ENCODE data around the gene IARS2.
A peak's percentile ranks its signal among the peaks of the same experiment; 100 is the strongest.
"Not testable (repeated sequence)": the region's sequence is repeated elsewhere in the genome, so short reads cannot be mapped to it uniquely, and the experiment has no call there.

IARS2 gene

GRCh38 chr1:220113136-220113695 is 19.3 kb downstream of the IARS2 start:
- DNase-seq: peak; percentile 55

GRCh38 chr1:220119043-220119512 is 25.1 kb downstream of the IARS2 start:
- no peak for DNase-seq

GRCh38 chr1:220121791-220122530 is 28.0 kb downstream of the IARS2 start:
- no peak for DNase-seq

- no peak for DNase-seq
Observed at GRCh38 chr1:220123066-220123465, 29.1 kb downstream of the IARS2 start.

- DNase-seq: peak; percentile 15
Observed at GRCh38 chr1:220123889-220124288, 30.0 kb downstream of the IARS2 start.

GRCh38 chr1:220124542-220124941 is 30.6 kb downstream of the IARS2 start:
- DNase-seq: no peak

GRCh38 chr1:220127076-220127475 is 33.1 kb downstream of the IARS2 start:
- DNase-seq: no peak

GRCh38 chr1:220129479-220130210 is 35.7 kb downstream of the IARS2 start:
- no peak for DNase-seq

GRCh38 chr1:220135755-220136154 is 41.8 kb downstream of the IARS2 start:
- DNase-seq: no peak

GRCh38 chr1:220137019-220137786 is 43.3 kb downstream of the IARS2 start:
- no peak for DNase-seq

GRCh38 chr1:220139966-220140365 is 46.0 kb downstream of the IARS2 start:
- DNase-seq: no peak

- DNase-seq: no peak
Observed at GRCh38 chr1:220144051-220144450, 50.1 kb downstream of the IARS2 start.

- DNase-seq: no peak
Observed at GRCh38 chr1:220149742-220150141, 55.8 kb downstream of the IARS2 start.

GRCh38 chr1:220151454-220151853 is 57.5 kb downstream of the IARS2 start:
- DNase-seq: no peak

- no peak for DNase-seq
Observed at GRCh38 chr1:220153147-220153546, 59.2 kb downstream of the IARS2 start.

- DNase-seq: no peak
Observed at GRCh38 chr1:220156620-220157146, 62.8 kb downstream of the IARS2 start.

- DNase-seq: no peak
Observed at GRCh38 chr1:220157738-220158137, 63.8 kb downstream of the IARS2 start.

GRCh38 chr1:220158530-220158929 is 64.6 kb downstream of the IARS2 start:
- not testable (repeated sequence) for DNase-seq

GRCh38 chr1:220159041-220159440 is 65.1 kb downstream of the IARS2 start:
- DNase-seq: no peak

GRCh38 chr1:220160027-220160426 is 66.1 kb downstream of the IARS2 start:
- no peak for DNase-seq

- no peak for DNase-seq
Observed at GRCh38 chr1:220164116-220164515, 70.2 kb downstream of the IARS2 start.

GRCh38 chr1:220164517-220164916 is 70.6 kb downstream of the IARS2 start:
- DNase-seq: no peak

- no peak for DNase-seq
Observed at GRCh38 chr1:220166853-220167252, 72.9 kb downstream of the IARS2 start.

Measured in suppressor macrophage treated with lipopolysaccharide for 4 hours (primary cell).